NCI-H748 (cell line): Measurements from ENCODE around the gene C6orf118.

Experiments
- DNase-seq: peaks from one replicate; lab custom pipeline; 2025; ENCODE audit not compliant: unreplicated experiment; lab: John Stamatoyannopoulos, UW

Gene C6orf118

GRCh38 chr6:165308926-165309731 lies at the start of gene C6orf118:
TSS of gene C6orf118 (minus strand) at chr6:165309605. CDS start at chr6:165309586, 19 bp downstream.
- DNase-seq: peak; percentile 89

- no peak for DNase-seq
Observed at GRCh38 chr6:165345700-165346099, 36.3 kb upstream of the C6orf118 start.

GRCh38 chr6:165340532-165340931 lies 31.1 kb upstream of the C6orf118 start:
- DNase-seq: no peak

GRCh38 chr6:165325609-165326008 lies 16.2 kb upstream of the C6orf118 start:
- no peak for DNase-seq

GRCh38 chr6:165321555-165322145 lies 12.2 kb upstream of the C6orf118 start:
- peak; percentile 33 for DNase-seq

GRCh38 chr6:165321150-165321549 lies 11.7 kb upstream of the C6orf118 start:
- DNase-seq: no peak

- DNase-seq: no peak
Observed at GRCh38 chr6:165317723-165318122, 8.3 kb upstream of the C6orf118 start.

GRCh38 chr6:165306955-165307354 lies 2.5 kb downstream of the C6orf118 start:
- no peak for DNase-seq

GRCh38 chr6:165301372-165302246 lies 7.8 kb downstream of the C6orf118 start:
- DNase-seq: no peak

GRCh38 chr6:165300422-165300936 lies 8.9 kb downstream of the C6orf118 start:
- DNase-seq: no peak

GRCh38 chr6:165298875-165299274 lies 10.5 kb downstream of the C6orf118 start:
- no peak for DNase-seq

- no peak for DNase-seq
Observed at GRCh38 chr6:165298402-165298801, 11.0 kb downstream of the C6orf118 start.

- DNase-seq: no peak
Observed at GRCh38 chr6:165292657-165293056, 16.7 kb downstream of the C6orf118 start.

GRCh38 chr6:165274611-165275010 lies 34.8 kb downstream of the C6orf118 start:
- no peak for DNase-seq

GRCh38 chr6:165272585-165272984 lies 36.8 kb downstream of the C6orf118 start:
- DNase-seq: no peak

- peak; percentile 62 for DNase-seq
Observed at GRCh38 chr6:165268987-165269386, 40.4 kb downstream of the C6orf118 start.

GRCh38 chr6:165266621-165267020 lies 42.8 kb downstream of the C6orf118 start:
- DNase-seq: no peak

- no peak for DNase-seq
Observed at GRCh38 chr6:165266191-165266590, 43.2 kb downstream of the C6orf118 start.

- DNase-seq: no peak
Observed at GRCh38 chr6:165260462-165260861, 48.9 kb downstream of the C6orf118 start.

- DNase-seq: peak; percentile 3
Observed at GRCh38 chr6:165249808-165250207, 59.6 kb downstream of the C6orf118 start.

- no peak for DNase-seq
Observed at GRCh38 chr6:165245701-165246100, 63.7 kb downstream of the C6orf118 start.
